ENCODE results near the gene LBX1.

The LBX1 gene, protein sequence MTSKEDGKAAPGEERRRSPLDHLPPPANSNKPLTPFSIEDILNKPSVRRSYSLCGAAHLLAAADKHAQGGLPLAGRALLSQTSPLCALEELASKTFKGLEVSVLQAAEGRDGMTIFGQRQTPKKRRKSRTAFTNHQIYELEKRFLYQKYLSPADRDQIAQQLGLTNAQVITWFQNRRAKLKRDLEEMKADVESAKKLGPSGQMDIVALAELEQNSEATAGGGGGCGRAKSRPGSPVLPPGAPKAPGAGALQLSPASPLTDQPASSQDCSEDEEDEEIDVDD

DNA sequence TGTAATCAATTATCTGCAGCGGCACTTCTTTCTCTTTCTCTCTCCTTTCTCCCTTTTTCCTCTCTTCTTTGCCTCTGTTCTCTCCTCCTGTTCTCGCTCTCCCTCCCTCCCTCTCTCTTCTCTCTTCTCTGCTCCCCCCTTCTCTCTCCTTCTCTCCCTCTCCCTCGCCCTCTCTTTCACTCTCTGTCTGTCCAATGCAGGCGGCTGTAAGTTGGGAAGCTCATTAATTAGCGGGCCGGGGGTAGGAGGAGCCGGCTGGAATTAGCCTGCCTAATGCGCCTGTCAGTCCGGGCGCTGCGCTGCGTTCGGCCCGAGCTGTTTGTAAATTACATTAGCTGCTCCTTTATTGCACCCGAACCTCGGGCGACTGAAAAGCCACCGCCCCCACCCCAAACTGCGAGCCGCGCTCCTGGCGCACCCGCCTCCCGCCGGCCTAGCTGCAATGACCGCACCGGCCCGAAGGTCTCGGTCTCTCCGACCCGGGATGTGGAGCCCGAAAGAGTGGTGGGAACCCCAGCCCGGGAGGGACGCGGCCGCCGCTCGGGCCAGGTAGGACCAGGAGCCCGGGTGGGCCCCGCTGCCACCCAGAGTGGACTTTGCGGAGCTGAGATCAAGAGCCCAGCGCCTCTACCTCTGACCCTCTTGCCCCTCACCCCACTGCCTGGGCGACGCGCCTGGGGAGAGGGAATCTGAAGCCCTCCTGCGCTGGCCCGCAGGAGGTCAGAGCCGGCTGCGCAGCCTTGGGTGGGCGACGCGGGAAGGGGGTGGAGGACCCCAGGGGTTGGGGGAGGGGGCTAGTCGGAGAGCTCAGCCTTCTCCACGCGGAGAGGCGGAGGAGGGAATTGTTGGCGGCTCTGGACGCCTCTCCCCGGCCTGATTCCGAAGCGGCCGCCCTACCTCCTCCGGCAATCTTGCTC lies at the start of gene LBX1:
TSS of gene LBX1 (minus strand) at position 198 of the 917 bp plus-strand sequence. CDS start 648 bp downstream, outside the sequence.
- no peak for DNase-seq

DNA sequence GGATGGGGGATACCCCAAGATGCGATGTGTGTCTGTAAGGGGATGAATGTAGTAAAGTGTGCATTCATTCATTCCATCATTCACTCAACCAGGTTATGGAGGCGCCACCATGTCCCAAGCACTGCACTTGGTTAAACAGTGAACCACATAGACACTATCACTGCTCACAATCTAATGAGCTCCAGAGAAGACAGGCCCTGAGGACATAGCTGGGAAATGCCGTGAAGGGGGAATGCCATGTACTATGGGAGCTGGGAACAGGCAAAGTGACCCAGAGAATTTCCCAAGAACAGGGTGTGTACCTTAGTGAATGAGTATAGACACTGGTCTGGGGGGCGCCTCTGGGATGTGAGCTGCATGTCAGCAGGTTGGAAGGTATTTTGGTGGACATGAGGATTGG lies 44.5 kb upstream of the LBX1 start:
- DNase-seq = no peak

DNA sequence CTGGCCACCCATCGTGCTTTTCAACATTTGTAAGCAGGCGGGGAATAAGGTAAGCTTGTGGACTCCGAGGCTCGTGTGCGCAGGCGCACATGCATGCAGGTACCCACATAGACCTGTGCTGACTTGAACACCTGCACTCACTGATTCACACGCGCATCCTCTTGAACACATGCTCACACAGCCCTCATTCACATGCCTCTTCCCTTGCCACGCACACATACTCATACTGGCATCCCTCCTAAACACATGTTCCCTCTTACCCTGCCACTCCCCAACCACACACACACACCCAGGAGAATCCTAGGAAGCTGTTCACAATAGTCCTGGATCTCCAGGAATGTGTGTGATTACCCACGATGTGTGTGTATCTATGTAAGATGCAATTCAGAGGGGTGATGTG lies 44.1 kb upstream of the LBX1 start:
- no peak for DNase-seq

DNA sequence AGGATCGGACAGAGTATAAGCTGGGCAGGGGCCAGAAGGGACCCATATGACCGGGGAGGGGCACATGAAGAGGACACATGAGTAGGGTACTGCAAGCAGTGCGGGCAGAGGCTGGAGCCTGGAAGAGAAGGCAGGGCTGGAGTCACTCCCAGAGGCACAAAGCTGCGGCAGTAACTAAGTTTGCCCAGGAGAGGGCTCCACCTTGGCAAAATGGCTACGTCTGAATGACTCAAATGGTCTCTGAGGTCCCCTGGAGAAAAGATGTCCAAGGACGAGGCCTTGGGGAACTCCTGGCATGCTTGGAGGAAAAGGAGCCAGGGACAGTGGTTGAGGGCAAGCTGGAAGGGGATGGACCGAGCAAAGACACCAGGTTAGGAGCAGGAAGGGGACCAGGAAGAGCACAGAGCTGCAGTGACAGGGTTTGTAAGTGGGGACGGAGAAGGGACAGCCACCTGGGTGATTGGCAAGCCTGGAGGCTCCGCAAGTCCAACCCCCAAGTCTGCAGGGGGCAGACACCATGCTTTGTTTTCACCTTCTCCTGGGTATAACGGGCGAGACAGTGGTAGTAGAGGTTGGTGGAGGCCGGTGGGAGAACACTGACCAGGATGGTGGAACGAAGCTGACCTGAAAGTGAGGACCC lies 43.1 kb upstream of the LBX1 start:
- peak; percentile 49 for DNase-seq

DNA sequence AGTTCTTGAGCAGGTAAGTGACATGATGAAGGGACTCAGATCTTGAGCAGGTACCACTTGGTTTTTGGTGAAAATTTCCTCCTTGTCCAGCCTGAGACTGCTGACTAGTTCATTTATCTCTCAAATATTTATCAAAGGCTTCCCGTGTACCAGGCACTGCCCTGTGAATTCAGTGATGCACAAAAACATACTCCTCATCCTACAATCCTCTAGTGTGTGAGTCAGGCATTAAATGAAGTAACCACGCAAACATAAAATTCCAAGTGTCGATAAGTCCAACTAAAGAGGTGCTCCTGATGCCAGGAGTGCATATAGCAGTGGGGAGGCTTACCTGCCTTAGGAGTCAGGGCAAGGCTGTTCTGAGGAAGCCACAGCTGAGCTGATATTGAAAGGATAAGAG lies 41.5 kb upstream of the LBX1 start:
- DNase-seq = no peak

DNA sequence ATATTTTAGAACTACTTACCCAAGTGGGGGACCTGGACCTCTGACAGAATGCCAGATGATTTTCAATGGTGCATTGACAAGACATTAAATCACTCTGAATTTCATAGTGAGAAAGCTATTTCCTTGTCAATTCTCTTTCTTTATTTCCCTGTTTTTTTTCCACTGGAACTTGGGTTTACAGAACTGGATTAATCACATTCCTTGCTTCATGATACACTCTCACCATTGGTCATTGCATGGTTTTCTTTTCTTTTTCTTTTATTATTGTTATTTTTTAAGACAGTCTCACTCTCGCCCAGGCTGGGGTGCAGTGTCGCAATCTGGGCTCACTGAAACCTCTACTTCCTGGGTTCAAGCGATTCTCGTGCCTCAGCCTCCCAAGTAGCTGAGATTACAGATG lies 38.5 kb upstream of the LBX1 start:
- DNase-seq = no peak

DNA sequence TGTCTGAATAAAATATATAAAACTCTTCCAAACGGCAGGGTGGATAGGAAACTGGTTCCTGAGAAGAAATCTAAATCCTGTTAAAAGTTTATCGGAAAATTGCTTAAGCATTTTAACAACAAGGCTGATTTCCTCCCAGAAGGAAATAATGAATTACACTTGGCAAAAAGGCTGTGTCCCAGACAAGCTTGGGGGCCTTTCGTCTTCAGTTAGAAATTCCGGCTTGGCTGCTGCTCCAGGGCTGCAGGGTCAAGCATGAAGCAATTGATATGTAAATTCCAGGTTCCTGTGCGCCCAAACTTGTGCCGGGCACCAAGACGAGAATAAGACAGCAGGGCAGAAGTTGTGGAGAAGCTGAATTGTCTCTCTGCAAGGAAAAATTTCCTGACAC lies 38.0 kb upstream of the LBX1 start:
- DNase-seq = no peak

DNA sequence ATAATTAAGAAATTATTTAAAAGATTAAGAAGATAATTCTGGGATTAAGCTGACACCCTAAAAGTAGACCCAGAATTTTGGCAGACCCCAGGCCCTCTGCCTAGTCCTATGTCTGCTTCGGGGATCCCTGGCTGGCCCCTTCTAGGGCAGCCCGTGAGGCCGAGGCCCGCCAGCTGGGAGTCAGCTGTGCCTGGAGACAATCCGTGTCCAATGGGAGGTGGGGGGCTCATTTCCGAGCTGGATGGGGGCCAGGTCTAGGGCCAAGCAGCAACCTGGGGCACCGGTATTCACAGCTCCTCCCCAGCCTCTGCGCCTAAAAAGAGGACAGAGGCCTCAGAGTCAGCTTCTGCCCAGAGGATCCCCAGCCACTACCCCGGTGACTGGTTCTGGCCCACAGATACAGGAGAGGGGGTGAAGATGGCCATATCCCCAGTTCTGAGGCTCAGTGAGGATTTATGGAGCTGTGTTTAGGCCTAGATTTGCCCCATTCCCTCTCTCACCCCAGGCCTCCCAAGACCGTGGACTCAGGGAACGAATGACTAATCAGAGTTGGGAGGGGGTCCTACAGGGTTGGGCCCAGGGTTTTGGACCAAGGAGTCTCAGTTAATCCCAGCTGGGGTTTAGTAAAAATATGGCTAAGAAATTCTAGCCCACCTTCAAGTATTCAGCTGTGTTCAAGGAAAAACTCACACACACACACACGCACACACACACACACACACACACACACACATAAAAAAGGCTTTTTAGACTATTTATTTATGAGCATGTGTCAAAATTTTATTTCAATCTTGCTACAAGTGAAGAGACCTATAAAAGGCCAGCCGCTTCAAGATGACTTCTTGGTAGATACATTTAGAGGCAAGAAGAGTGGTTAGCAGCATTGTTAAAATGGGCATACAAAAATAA lies 37.4 kb upstream of the LBX1 start:
- DNase-seq = no peak

DNA sequence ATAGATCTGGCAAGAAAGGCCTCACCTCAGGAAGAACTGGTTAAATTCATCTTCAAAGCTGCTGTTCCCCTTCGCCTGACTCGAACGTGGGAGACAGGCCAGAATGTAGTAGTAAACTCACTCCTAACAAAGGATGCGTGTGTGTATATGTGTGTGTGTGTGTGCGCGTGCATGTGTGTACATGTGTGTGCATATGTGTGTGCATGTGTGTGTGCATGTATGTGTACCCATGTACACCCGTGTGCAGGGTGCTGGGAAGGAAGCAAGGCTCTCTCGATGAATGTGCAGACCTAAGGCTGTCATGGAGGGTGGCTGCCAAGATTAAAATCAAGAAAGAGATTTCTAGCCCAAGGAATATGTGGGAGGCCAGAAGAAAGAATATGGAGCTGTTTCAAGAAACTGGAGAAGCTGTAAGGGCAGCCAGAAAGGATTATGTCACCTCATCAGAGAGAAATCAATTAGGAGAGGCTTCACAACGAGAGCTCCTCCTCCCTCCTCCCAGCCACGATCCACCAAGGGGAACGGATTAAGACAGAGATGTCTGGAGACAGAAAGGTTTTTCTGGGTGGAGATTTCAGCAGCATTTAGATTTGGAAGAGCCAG lies 34.0 kb upstream of the LBX1 start:
- no peak for DNase-seq

DNA sequence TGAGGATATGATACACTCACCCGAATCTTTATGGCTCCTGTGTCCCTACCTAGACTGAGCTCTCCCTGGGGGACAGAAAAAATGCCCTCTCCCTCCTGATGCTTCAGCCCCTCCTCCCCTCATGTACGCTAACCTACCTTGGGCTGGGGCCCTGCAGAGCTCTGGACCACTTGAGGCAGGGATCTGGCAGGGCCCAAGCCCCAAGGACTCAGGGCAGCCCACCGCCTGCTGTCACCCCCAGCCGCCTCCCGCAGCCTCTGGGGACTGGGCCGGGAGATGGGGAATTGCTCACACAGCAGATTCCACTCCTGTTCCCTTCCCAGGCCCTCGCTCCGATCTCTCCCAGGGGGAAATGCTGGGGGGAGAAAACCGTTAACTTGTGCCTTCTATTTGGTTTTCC lies 32.9 kb upstream of the LBX1 start:
- DNase-seq = no peak

DNA sequence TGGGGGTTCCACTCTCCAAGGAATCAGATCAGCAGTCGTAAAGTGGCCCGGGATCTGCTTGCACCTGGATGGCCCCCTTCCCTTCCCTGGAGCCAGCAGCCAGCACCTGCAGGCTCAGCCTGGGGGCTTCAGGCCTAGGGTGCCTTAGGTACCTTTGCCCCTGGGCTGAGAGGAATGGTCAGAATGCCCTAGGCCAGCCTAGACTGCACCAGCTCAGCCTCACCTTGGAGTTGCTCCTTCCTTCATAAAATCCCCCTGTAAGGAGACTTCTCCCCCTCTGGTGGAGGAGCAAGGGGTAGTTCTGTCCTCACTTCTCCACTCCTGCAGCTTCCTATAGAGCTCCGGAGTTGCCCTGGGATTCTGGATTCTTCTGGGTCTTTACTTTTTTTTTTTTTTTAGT lies 32.4 kb upstream of the LBX1 start:
- no peak for DNase-seq

DNA sequence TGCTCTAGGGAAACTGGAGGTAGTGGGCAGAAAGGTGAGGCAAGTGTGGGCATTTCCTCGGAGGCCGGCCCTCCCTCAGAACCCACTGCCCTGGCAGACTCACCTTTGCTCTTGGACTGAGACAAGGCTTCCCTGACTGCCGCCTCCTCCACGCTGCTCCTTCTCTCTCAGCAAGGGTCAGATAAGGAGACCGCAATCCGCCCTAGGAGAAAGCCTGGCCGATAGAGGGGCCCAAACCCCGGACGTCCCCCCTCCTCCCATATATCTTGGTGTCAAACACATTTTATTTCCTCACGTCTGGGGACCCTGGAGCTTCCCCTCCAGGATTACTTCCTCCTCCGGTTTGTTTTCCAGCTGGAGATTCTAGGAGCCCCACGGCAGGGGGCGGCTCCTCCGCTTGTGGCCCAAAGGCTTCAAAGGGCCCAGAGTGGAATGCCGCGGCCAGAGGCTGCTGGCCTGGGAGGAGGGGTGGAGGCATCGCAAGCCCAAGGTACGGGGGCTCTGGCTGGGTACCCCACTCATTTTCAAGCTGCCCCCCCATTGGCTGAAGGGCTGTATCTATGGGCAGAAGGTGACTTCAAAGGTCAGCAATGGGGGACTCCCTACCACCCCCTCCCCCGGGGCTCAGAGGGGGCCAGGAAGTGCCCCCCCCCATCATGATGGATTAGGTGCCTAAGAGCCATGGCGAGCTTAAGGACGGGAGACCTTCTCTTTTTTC lies 31.7 kb upstream of the LBX1 start:
- no peak for DNase-seq

DNA sequence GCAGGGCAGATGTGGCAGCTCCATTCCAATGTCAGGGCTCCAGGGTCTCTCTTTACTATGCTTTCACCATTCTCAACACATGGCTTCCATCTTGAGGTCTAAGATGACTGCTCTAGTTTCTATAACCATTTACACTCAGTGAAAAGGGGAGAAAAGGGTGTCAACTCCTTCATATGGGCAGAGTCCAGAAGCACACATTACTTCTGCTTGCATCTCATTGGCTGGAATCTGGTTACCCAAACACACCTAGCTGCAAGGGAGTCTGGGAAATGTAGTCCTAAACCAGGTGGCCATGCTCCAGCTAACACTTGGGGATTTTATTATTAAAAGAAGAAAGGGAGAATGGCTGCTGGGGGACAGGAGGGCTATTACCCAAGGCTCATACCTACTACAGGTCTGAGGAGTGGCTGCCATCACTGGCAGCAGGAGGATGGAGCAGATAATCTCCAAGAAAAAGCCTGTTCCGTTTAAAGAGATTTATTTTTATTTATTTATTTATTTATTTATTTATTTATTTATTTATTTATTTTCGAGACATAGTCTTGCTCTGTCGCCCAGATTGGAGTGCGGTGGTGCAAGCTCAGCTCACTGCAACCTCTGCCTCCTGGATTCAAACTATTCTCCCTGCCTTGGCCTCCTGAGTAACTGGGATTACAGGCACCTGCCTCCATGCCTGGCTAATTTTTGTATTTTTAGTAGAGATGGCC lies 29.1 kb upstream of the LBX1 start:
- no peak for DNase-seq

DNA sequence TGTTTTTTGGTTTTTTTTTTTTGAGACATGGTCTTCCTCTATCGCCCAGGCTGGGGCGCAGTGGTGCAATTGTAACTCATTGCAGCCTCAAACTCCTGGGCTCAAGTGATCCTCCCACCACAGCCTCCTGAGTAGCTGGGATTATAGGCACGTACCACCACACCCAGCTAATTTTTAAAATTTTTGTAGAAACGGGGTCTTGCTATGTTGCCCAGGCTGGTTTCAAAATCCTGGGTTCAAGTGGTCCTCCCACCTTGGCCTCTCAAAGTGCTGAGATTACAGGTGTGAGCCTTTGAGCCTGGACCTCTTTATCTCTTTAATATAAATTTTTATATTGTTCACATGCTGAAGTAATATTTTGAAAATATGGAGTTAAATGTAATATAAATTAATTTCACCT lies 28.2 kb upstream of the LBX1 start:
- DNase-seq = no peak

DNA sequence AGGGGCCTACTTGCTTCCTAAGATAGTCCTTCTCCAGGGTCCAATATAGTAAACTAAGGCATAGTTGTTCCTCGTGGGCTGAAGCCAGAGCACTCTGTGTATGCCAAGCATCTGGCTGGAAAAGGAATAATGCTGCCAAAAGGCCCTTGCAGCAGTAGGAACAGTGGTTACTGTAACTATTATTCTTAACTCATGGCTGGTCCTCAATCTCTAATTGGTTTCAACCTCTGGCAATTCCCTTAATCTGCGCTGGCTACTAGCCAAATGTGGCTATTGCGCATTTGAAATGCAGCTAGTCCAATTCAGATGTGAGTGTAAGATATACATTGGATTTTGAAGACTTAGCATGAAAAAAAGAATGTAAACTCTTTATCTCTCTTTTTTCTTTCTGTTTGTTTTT lies 27.8 kb upstream of the LBX1 start:
- DNase-seq = no peak

DNA sequence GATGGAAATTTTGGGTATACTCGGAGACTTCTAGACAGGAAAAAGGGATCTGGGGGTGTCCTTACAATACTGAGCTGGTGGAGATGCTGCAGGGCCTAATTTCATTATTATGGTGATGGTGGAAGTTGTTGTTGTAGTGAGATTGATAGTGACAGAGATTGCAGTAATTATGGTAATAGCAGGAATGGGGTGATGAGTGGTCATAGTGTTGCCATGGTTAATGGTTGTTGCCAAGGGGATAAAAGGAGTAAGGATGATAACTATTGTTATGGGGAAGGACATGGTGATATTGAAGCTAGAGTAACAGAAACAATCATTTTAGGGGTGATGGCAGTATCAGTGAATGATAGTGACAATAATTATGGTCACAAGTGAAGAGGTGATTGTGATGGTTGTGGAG lies 27.1 kb upstream of the LBX1 start:
- DNase-seq = no peak

DNA sequence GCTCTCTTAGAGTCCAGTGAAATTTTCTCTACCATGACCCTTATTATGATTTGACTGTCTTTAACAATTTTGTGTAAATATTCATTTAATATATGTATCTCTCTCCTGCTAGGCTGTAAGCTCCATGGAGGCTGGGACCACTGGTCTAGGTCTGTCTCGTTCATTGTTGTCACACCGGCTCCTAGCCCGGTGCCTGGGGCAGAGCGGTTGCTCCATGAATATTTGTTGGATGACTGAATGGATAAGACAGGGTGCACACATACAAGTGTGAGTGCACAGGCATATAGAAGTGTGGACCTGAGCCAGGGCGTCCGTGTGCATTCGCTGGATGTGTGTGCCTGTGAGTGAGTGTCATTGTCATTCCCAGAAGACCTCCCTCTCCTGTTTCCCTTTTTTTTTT lies 20.9 kb upstream of the LBX1 start:
- DNase-seq = no peak

DNA sequence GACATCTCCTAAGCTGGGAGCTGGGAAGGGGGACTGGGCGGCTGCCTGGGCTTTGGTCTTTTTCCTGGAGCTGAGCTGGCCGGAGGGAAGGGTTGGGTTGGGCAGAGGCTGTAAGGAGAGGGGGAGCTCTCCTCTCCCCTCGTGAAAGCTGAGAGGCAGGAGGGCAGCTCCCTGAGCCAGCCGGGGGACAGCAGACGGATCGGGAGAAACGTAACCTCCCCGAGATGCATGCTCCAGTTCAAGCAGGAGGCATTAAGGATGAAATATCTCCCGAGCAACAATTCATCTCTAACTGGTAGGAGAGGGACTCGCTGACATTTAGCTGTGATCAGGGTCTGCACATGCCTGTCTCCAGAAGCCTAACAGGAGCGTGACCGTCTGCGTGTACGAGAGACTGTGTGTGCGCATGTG lies 19.9 kb upstream of the LBX1 start:
- DNase-seq = no peak

DNA sequence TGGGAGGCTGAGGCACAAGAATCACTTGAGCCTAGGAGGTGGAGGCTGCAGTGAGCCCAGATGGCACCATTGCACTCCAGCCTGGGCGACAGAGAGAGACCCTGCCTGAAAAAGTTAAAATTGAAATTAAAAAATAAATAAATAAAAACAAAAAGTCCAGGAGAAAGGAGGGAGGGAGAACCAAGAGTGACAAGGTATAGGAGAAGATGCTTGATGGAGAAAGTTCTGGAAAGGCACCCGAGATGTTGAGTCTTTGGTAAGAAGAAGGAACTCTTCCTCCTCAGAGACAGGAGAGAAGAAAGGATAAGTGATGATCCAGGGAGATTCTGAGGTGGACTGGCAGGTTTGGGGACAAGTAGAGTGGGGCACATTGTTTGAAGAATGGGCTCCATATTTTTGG lies 17.4 kb upstream of the LBX1 start:
- no peak for DNase-seq

DNA sequence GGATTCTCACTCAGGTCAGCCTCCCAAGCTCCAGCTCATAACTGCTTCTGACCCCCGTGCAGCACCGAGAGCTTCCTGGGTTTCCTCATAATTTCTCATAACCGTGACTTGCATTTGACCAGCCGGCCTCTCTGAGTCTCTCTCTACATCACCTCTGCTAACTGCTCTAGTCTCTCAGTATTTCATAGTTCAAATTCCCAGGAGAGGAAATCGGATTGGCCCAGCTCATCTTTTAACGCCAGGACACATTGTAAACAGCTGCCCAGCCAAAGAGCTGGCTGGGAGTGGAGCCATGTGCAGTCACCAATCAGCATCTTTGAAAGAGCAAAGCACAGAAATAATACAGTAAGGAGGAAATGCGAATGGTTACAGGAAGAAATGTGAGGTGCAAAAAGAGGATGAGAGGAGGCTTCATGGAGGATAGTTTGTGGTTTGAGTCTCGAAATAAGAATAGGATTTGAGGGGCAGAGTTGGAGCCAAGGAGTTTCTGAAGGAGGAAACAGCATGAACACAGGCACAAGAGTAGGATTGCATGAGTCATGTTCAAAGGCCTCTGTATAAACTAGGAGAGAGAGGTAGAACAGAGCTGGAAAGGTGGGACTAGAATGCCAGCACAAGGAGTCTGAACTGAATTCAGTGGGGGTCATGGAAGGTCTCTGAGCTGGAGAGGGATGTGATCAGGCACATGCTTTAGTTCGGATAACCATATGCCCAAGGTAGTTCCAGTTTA lies 15.2 kb upstream of the LBX1 start:
- DNase-seq = no peak

Measured in activated gamma-delta T cell treated with Interleukin-2 at 50 U/mL for 16 hours (primary cell).